HG03039 (cell line): ENCODE results near the gene ADAM15.

Experiments used
- ATAC-seq: cut with Tn5 transposase; IDR thresholded peaks from one replicate; pipeline ENCODE4 v1.9.1; 2021; ENCODE audit warnings: mild to moderate bottlenecking, moderate library complexity; ENCODE audit not compliant: unreplicated experiment

ADAM15 gene

DNA sequence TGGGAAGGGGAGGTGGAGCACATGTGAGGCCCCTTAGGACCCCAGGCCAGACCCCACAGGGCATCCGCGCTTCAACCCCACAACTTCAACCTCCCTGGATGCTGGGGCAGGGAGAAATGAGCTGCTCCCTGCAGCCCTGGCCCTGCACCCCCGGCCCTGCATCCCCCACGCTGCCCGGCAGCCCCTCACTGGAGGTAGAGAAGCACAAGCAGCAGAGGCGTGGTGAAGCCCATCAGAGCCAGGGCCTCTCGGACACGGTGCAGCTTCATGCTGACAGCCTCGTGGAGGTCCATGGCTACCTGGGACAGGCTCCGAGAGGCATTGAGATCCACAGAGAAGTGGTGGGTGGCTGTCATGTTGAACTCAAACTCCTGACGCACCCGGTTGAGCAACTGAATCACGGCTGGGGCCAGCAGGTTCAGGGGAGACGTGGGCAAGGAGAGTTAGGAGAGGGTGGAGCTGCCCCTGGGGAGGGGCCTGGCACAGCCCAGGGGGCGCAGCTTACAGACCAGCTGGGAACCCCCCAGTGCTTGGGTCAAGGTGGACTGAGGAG lies 20.8 kb upstream of the ADAM15 start:
- ATAC-seq = no peak

GRCh38 chr1:155030899-155031298 lies 20.2 kb upstream of the ADAM15 start:
- ATAC-seq = no peak

DNA sequence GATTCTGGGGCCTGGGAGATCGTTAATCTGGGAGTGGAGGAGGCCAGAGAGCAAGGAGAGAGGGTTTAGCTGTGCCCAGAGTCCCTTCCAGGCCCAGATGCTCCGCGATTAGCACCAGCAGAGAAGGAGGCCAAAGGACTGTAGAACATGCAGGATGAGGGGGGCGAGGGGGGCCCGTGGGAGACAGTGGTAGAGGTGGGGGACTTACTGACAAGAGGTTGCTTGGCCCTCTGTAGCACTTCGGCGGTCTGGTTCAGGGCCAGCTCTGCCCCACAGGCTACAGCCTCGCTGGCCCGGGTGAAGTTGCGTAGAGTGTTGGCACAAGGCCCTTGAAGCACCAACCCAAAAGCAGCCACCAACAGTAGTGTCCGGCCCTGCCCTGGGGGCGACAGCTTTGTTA lies 18.2 kb upstream of the ADAM15 start:
- ATAC-seq = no peak

- no peak for ATAC-seq
Measured at GRCh38 chr1:155033524-155033923, 17.6 kb upstream of the ADAM15 start, which contains the start of the genes DCST1 and DCST2. Gene DCST1, plus strand, starts transcription at chr1:155033824. Its CDS starts 213 bp downstream, at chr1:155034037. Gene DCST2, minus strand, starts transcription at chr1:155033781. Its CDS starts 80 bp downstream, at chr1:155033701.

DNA sequence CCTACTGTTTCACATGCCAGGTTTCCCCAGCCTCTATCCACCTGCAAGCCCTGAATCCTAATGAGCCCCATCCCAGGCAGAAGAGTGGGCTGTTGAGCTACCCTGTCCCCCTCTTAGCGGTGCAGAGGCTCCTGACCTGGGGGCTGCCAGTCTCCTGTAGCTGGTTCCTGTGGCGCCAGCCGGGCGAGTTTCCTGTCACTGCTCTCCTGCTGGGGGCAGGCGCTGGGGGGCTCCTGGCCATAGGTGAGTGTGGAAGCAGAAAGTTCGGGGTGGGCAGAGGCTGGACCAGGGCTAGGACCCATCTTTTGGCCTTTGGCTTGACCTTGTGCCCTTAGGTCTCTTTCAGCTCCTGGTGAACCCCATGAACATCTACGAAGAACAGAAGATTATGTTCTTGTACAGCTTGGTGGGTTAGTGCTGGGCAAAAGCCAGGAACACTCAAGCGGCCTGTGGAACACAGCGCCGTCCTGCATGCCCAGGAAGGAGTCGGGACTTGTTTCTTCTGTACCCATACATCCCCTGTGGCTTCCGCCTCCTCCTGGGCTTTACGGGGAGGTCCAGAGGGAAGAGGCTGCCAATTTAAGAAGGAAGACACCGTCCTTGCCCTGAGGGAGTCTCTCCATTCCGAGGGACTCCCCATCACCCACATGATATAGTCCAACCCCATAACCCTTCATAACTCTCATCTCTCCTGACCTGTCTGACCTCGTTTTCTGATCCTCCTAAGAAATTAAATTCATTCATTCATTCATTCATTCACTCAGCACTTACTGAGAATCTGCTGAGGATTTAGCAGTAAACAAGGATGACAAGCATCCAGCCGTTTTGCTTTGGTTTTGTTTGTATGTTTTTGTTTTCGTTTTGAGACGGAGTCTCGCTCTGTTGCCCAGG lies 16.6 kb upstream of the ADAM15 start:
- ATAC-seq = no peak

DNA sequence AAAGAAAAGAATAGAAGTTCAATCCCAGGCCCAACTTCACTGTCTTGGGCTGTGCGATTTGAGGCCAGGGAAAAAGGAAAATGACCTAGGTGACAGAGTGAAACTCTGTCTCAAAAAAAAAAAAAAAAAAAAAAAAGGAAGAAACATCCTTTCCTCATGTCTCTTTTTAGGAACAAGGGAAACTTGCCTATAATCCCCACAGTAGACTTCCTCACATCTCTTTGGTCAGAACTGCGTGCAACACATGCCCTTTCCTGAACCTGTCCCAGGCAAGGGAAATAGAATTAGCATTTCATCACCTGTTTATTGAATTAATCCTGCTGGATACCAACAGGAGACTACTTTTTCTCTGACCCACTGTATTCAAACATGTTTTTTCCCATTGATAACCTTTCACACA lies 15.2 kb upstream of the ADAM15 start:
- no peak for ATAC-seq

GRCh38 chr1:155037043-155037442 lies 14.1 kb upstream of the ADAM15 start:
- ATAC-seq = no peak

DNA sequence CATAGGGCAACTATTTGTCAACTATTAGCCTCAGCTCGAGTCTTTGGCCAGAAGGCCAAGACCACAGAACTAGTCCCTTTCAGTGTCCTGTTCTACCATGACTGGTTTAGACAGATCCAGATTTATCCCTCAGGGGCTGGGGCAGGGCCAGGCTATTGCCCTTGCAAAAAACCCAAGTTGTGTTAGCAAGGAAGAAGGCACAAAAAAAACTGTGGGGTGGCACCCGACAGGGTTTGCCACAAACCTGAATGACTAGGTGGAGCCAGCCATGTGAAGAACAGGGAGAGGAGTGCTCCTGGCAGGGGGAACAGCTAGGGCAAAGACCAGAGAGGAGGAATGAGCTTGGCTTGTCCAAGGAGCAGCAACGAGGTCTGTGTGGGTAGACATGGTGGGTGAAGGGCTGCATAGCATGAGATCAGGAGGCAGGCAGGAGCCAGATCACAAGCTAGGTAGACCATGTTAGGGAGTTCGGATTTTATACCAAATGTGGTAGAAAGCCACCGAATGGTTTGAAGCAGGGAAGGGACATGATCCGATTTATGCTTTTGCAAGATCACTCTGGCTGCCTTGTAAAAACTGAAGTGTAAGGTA lies 13.2 kb upstream of the ADAM15 start:
- ATAC-seq = no peak

DNA sequence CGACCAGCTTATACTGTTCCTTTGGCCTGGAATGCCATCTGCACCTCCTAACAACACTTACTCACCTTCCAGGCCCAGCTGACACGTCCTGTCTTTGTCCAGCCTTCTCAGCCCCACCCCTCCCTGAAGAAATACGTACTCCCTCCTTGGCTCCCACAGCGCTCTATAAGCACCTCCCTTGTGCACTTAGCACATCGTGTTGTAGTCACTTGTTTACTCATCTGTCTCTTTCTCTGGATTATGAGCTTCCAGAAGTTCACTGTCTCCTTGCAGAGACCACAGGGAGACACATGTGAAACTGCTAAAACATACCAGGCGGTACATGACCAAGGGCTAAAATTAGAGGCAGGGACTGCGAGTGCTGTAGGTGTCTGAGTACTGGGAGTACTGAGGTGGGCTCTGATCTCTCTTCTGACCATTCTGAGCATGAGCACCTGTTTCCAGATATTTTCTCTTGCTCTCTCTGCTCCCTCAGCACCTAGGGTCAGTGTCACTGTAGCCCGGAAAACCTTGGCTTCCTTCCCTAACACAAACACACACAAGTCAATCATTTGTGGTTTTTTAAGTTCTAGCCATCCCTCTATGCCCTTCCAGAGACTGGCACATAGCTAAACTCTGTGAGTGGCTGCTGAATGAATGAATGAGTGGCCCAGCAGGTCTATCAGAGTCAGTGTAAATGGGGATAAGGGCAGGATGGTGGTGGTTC lies 12.4 kb upstream of the ADAM15 start:
- no peak for ATAC-seq

GRCh38 chr1:155039308-155039669 lies 11.8 kb upstream of the ADAM15 start:
- ATAC-seq = no peak

DNA sequence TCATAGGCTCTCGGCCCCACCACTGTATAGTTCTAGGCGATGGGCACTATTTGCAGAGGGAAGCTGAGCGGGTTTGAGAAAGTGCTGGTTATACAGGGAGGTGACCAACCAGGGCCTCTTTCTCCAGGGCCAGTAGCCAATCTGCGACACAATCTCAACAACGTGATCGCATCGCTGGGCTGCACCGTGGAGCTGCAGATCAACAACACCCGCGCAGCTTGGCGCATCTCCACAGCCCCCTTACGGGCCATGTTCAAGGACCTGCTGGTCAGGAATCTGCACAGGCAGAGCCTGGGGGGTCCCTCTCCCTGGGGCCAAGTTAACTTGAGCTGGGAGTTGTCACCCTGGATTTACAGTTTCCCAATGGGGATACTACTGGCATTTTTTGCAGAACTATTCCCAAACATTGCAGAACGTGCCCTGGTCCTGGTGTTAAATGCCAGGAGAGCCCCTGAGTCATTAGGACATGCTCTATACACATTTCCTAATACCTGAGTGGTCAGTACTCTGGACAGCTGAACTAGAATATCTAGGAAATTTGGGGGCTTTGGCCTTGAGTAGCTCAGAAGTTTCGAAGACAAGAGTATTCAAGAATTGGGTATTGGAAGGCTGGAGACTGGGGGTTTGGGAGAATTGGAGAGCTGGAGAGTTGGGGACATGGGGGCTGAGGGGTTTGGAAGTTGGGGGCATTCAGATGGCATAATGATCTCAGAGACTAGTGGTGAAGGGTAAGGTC lies 10.6 kb upstream of the ADAM15 start:
- ATAC-seq = no peak

DNA sequence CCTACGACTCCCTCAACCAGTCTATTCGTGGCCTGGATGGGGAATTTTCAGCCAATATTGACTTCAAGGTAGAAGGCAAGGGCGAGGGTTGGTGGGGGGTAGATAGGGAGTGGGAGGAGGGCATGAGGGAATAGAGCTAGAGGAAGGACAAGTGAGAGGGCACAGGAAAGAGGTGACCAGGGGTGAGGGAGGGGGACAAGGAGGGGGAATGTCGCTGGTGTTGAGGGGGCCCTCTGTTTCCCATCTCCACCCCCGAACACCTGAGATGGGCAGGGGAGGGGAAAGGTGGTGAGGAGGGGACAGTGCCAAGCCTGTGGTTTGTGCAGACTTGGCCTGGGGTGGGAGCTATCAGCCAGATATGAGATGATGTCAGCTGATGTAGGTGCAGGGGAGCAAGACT lies 8.3 kb upstream of the ADAM15 start:
- no peak for ATAC-seq

DNA sequence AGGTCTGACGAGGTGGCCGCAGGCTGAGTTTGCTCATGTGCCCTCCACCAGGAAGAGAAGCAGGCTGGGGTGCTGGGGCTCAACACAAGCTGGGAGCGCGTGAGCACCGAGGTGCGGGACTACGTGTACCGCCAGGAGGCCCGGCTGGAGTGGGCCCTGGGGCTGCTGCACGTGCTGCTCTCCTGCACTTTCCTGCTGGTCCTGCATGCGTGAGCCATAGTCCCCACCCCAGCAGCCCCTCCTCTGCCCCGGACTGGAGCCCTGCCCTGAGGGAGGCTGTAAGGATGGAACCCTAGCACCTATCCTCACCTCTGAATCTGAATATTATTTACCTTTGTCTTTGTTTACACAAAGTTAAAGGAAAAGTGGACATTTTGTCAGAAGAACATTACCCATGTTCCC lies 7.8 kb upstream of the ADAM15 start:
- ATAC-seq = no peak

DNA sequence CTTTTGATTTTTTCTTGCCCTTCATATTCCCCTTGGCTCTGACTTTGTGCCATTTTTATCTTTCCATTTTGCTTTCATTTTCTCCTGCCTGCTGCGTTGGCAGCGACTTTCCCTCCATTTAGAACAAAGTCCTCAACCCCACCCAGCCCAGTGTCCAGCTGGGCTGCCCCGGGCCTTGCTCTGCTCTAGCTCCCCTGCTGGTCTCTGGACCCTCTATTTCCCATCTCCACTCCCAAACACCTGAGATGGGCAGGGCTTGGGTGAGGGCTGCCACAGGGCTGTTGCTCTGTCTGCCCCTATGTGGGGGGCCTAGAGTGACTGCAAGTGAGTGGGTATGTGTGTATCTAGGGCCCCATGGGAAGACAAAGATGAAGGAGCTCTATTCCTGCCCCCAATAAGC lies 7.3 kb upstream of the ADAM15 start:
- ATAC-seq = no peak

DNA sequence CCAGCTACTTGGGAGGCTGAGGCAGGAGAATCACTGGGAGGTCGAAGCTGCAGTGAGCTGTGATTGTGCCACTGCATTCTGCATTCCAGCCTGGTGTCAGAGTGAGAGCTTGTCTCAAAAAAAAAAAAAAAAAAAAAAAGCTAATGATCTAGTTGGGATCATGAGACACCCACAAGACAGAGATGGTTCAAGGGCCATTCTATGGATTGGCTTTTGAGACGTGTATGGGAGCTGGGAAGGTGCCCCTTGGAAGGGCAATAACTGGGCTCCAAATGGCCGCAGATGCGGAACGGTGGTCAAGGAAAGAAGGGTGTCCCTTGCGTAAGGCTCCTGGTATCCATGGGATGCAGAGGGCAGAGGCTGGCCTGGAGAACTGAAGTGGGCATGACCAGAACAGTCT lies 6.8 kb upstream of the ADAM15 start:
- ATAC-seq = no peak

DNA sequence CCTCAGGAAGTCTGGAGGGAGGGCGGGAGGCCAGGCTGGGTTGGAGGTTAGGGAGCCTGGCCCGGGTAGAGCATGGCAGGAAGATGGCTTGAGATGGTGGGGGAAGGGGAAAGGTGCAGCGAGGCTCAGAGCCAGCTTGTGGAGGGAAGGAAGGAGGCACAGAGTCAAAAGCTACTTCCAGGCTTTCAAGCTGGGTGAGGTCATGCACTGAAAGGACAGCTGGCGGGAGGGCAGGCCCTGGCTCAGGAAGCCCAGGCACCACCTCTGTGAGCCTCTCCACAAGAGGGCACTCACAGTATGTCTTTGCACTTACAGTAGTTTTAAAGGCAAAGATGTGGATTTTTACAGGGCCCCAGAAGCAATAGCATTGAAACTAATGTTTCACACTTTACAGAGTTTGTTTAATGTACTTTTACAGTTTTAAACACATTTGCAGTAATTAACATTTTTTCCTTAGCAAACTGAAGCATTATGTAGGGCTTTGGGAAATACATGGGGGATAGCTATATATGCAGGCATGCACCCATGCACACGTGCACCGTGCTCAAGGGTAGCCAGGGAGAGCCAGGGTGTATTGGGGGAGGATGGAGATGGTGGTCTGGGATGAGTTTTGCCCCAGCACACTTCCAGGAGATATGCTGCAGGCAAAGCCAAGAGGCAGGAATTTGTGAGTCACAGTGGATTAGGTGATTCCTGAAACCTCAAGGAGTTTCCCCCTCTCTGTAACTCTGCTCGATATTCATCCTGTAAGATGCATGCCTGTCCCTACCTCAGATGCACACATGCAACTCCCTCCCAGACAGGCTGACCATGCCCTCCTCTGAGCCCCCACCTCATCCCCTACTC lies 6.1 kb upstream of the ADAM15 start:
- ATAC-seq = no peak

- ATAC-seq = no peak
Measured at GRCh38 chr1:155048449-155049334, 2.4 kb upstream of the ADAM15 start.

GRCh38 chr1:155049651-155050559 lies 1.2 kb upstream of the ADAM15 start:
- no peak for ATAC-seq
